HG02610 (cell line): ENCODE results near the gene CCS.
"Not testable (repeated sequence)": the region's sequence is repeated elsewhere in the genome, so short reads cannot be mapped to it uniquely, and the experiment has no call there.

ENCODE experiments used
- ATAC-seq: cut with Tn5 transposase; IDR thresholded peaks from one replicate; pipeline ENCODE4 v1.9.1; 2021; ENCODE audit warnings: mild to moderate bottlenecking, moderate library complexity; ENCODE audit not compliant: unreplicated experiment

Gene CCS

GRCh38 chr11:66592457-66593302, at the start of gene CCS, which contains the start of gene CCDC87:
CCS (plus strand) TSS chr11:66593185; CDS start chr11:66593262, 77 bp downstream.
CCDC87 (minus strand) TSS chr11:66593063; CDS start chr11:66593015, 48 bp downstream.
- ATAC-seq, result peak; percentile 89

GRCh38 chr11:66543263-66544107, 49.5 kb upstream of the CCS start:
- peak; percentile 29 for ATAC-seq

GRCh38 chr11:66544952-66545351, 48.0 kb upstream of the CCS start:
- ATAC-seq, result not testable (repeated sequence)

GRCh38 chr11:66545701-66546367, 47.2 kb upstream of the CCS start, which contains the start of gene ZDHHC24:
ZDHHC24 (minus strand) TSS chr11:66546048; CDS start chr11:66546003, 45 bp downstream.
- ATAC-seq, result peak; percentile 78

- no peak for ATAC-seq
Observed at GRCh38 chr11:66546368-66546965, 46.5 kb upstream of the CCS start, which contains the start of gene ACTN3. ACTN3 (plus strand) TSS chr11:66546903; CDS start chr11:66546938, 35 bp downstream.

- ATAC-seq, result no peak
Observed at GRCh38 chr11:66546966-66547661, 45.9 kb upstream of the CCS start.

- no peak for ATAC-seq
Observed at GRCh38 chr11:66547662-66548009, 45.3 kb upstream of the CCS start.

- ATAC-seq, result no peak
Observed at GRCh38 chr11:66548041-66548440, 44.9 kb upstream of the CCS start.

- no peak for ATAC-seq
Observed at GRCh38 chr11:66548774-66549630, 44.0 kb upstream of the CCS start.

- ATAC-seq, result no peak
Observed at GRCh38 chr11:66549696-66550095, 43.3 kb upstream of the CCS start.

GRCh38 chr11:66550887-66551286, 42.1 kb upstream of the CCS start:
- no peak for ATAC-seq

- ATAC-seq, result no peak
Observed at GRCh38 chr11:66554602-66555001, 38.4 kb upstream of the CCS start.

GRCh38 chr11:66555416-66555815, 37.6 kb upstream of the CCS start:
- ATAC-seq, result no peak

- ATAC-seq, result no peak
Observed at GRCh38 chr11:66556086-66556485, 36.9 kb upstream of the CCS start.

GRCh38 chr11:66557733-66558326, 35.2 kb upstream of the CCS start:
- no peak for ATAC-seq

- ATAC-seq, result no peak
Observed at GRCh38 chr11:66559142-66559865, 33.7 kb upstream of the CCS start.

- no peak for ATAC-seq
Observed at GRCh38 chr11:66559866-66560676, 32.9 kb upstream of the CCS start.
